K562 (cell line): ENCODE data around the gene LRRC25. TPM values are rescaled to one million over a fixed set of nuclear protein-coding genes. Genes with fewer than 3 reads are reported as not detected.

ENCODE experiments used
- ATAC-seq: fragments of 200-7000 bp; cut with Tn5 transposase; 3 replicates; pipeline ENCODE4 v1.9.1; 2020; ENCODE audit warnings: moderate library complexity
- BruUV-seq: library from RNA; stranded (reverse); fragments of 400-500 nt; replicated peaks from 2 replicates; lab custom pipeline; 2021; lab: Mats Ljungman, UMichigan
- CTCF ChIA-PET: fragments of 300-600 bp; formaldehyde crosslinking; extraction: SDS; loops from one replicate; lab custom pipeline; 2021; ENCODE audit warnings: low intra/inter-chr PET ratio; lab: Yijun Ruan, JAX
- POLR2A ChIA-PET: fragments of 300-600, 350-650 bp; sonication (Branson Sonifier 250); formaldehyde crosslinking; extraction: SDS; loops from one replicate; lab custom pipeline; 2021; ENCODE audit warnings: antibody characterized with exemption, inconsistent platforms; lab: Yijun Ruan, JAX
- DNase-seq, 4 experiments: peaks; one replicate each; pipeline versions ENCODE4 v3.0.0 to v3.0.0-alpha.2; 2011 to 2018; ENCODE audit warnings: low spot score in 3 of 4, mixed read lengths in 3 of 4; ENCODE audit errors: extremely low read depth in 1 of 4
- FAIRE-seq: peaks from 2 replicates; lab custom pipeline; 2011; peaks lifted over from hg19 to GRCh38; lab: Jason Lieb, UNC
- H2AFZ ChIP-seq: 2 replicates; pipeline ENCODE4 v1.6.0; 2011; ENCODE audit warnings: low read depth, low read length, control low read depth, inconsistent platforms
- H3K27ac ChIP-seq: fragments of 200-600 bp; 3 replicates; pipeline ENCODE4 v1.8.0; 2011; ENCODE audit warnings: low read depth, mild to moderate bottlenecking, control low read depth, inconsistent platforms, low read length, moderate library complexity, mixed read lengths; ENCODE audit errors: extremely low read depth
- H3K27me3 ChIP-seq, 2 experiments: fragments of 300-600 bp in 1 of 2; 2 replicates in 1 of 2; 3 replicates in 1 of 2; pipeline versions ENCODE4 v1.6.0 to v1.8.0; 2011; ENCODE audit warnings: inconsistent platforms in 2 of 2, low read length in 2 of 2, mild to moderate bottlenecking in 1 of 2, mixed read lengths in 1 of 2, moderate library complexity in 1 of 2; ENCODE audit not compliant: control insufficient read depth in 2 of 2, insufficient read depth in 2 of 2
- H3K36me3 ChIP-seq: fragments of 300-600 bp; 3 replicates; pipeline ENCODE4 v1.8.0; 2011; ENCODE audit warnings: mild to moderate bottlenecking, low read length, inconsistent platforms; ENCODE audit not compliant: control insufficient read depth, insufficient read depth
- H3K4me1 ChIP-seq, 2 experiments: fragments of 200-600 bp in 1 of 2; replicated peaks in 1 of 2; 2 replicates in 1 of 2; 3 replicates in 1 of 2; pipeline versions ENCODE4 v1.5.1 to v1.8.0; 2011; ENCODE audit warnings: inconsistent platforms in 2 of 2, low read length in 2 of 2, mild to moderate bottlenecking in 1 of 2, mixed read lengths in 1 of 2, moderate library complexity in 1 of 2; ENCODE audit not compliant: control insufficient read depth in 2 of 2, insufficient read depth in 2 of 2
- H3K4me2 ChIP-seq: 2 replicates; pipeline ENCODE4 v1.6.1; 2011; ENCODE audit warnings: low read length, control low read depth, inconsistent platforms, mixed read lengths; ENCODE audit not compliant: insufficient read depth
- H3K4me3 ChIP-seq: fragments of 200-600 bp; sonication (generic), shearing (Covaris generic); 2 replicates; pipeline ENCODE4 v1.5.1; 2016; ENCODE audit warnings: control low read depth, inconsistent platforms
- H3K79me2 ChIP-seq: fragments of 200-600 bp; 3 replicates; pipeline ENCODE4 v1.8.0; 2011; ENCODE audit warnings: low read length, inconsistent platforms; ENCODE audit not compliant: control insufficient read depth, insufficient read depth
- H3K9ac ChIP-seq, 2 experiments: 2 replicates each; pipeline versions ENCODE4 v1.6.0 to v1.6.1; 2011; ENCODE audit warnings: low read depth in 2 of 2, low read length in 2 of 2, control low read depth in 1 of 2, inconsistent platforms in 1 of 2, mild to moderate bottlenecking in 1 of 2, mixed read lengths in 1 of 2; ENCODE audit not compliant: insufficient read depth in 1 of 2
- H3K9me1 ChIP-seq: one replicate; pipeline ENCODE4 v1.6.0; 2011; ENCODE audit warnings: inconsistent platforms, mild to moderate bottlenecking, low read length, moderate library complexity; ENCODE audit not compliant: control insufficient read depth, insufficient read depth
- H3K9me3 ChIP-seq: replicated peaks from 2 replicates; pipeline ENCODE4 v1.5.1; 2011; ENCODE audit warnings: low read depth, low read length, inconsistent platforms; ENCODE audit not compliant: control insufficient read depth, insufficient read depth
- H4K20me1 ChIP-seq: replicated peaks from 2 replicates; pipeline ENCODE4 v1.6.1; 2011; ENCODE audit warnings: low read length, inconsistent platforms, mixed read lengths; ENCODE audit not compliant: control insufficient read depth, insufficient read depth
- ARID3A ChIP-seq: IDR thresholded peaks from 2 replicates; pipeline ENCODE4 v1.6.1; 2012; ENCODE audit warnings: low read depth, low read length, improper control_type of control experiment, borderline replicate concordance
- ELK1 ChIP-seq: sonication (generic); formaldehyde crosslinking; IDR thresholded peaks from 2 replicates; pipeline ENCODE4 v1.8.1; 2022; ENCODE audit warnings: missing genetic modification reagents
- EP300 ChIP-seq: IDR thresholded peaks from 2 replicates; pipeline ENCODE4 v1.6.1; 2012; ENCODE audit warnings: low read length, improper control_type of control experiment
- FOXJ3 ChIP-seq: sonication (generic); formaldehyde crosslinking; IDR thresholded peaks from 2 replicates; pipeline ENCODE4 v1.4.0; 2020; ENCODE audit warnings: mild to moderate bottlenecking, missing genetic modification reagents
- HOXB6 ChIP-seq: fragments of 250-450 bp; sonication (Bioruptor Pico); IDR thresholded peaks from 2 replicates; pipeline ENCODE4 v1.5.1; 2022; ENCODE audit warnings: mild to moderate bottlenecking, borderline replicate concordance
- POU5F1 ChIP-seq: fragments of 150-350 bp; IDR thresholded peaks from 2 replicates; pipeline ENCODE4 v1.6.1; 2014; ENCODE audit warnings: borderline replicate concordance, low read length, low read depth, mild to moderate bottlenecking; ENCODE audit not compliant: partially characterized antibody
- RBM15 ChIP-seq: fragments of 200-400 bp; formaldehyde crosslinking; IDR thresholded peaks from 2 replicates; pipeline ENCODE4 v1.6.1; 2018; ENCODE audit warnings: mild to moderate bottlenecking, low read length, moderate library complexity; ENCODE audit not compliant: insufficient read depth
- SETDB1 ChIP-seq: IDR thresholded peaks from one replicate; pipeline ENCODE4 v1.6.1; 2012; ENCODE audit warnings: low read length, control low read depth, inconsistent platforms
- TAL1 ChIP-seq: fragments of 450-650 bp; IDR thresholded peaks from 2 replicates; pipeline ENCODE4 v1.6.1; 2016; ENCODE audit warnings: mild to moderate bottlenecking
- TCFL5 ChIP-seq: fragments of 250-450 bp; sonication (Bioruptor Pico); conservative IDR thresholded peaks from 2 replicates; pipeline ENCODE4 v1.6.1; 2021; ENCODE audit warnings: mild to moderate bottlenecking, moderate library complexity, matching md5 sums
- TGIF2 ChIP-seq: sonication (generic); formaldehyde crosslinking; IDR thresholded peaks from 2 replicates; pipeline ENCODE4 v1.8.1; 2022; ENCODE audit warnings: mild to moderate bottlenecking, missing genetic modification reagents, moderate library complexity
- THRA ChIP-seq: fragments of 450-650 bp; IDR thresholded peaks from 2 replicates; pipeline ENCODE4 v1.6.1; 2017; ENCODE audit warnings: mild to moderate bottlenecking, moderate library complexity
- ZBED1 ChIP-seq: IDR thresholded peaks from 2 replicates; pipeline ENCODE4 v1.6.1; 2014
- WGBS: fragments of 100-300 bp; shearing (Covaris generic); methylation state at CpG from one replicate; pipeline ENCODE4 v1.1.6; 2016; ENCODE audit warnings: low coverage, mixed read lengths; ENCODE audit not compliant: insufficient coverage; ENCODE audit errors: missing lambda C conversion rate; 5-methylcytosine and 5-hydroxymethylcytosine counted together
- in situ Hi-C: fragments of 300-500 bp; cut with MboI; formaldehyde crosslinking; loops from 4 replicates; pipeline ENCODE4 v1.15.0; 2018; ENCODE audit warnings: inconsistent platforms, mixed read lengths
- intact Hi-C: fragments of 100-400 bp; cut with micrococcal nuclease; formaldehyde crosslinking; loops from 2 replicates; pipeline ENCODE4 v1.14.2; 2022
- polyA plus RNA-seq, 8 experiments: library from polyadenylated mRNA; depleted of rRNA in 4 of 8; stranded (reverse) in 5 of 8; unstranded in 3 of 8; fragments of >200 nt; fragmentation: Nextera tagmentation in 2 of 8; fragmentation: Illumina TruSeq in 1 of 8; extraction: Ambion mirVana in 2 of 8; extraction: Trizol in 1 of 8; gene quantifications; 2 replicates each; pipeline versions ENCODE4 v1.2.1 to v1.2.3, GENCODE V29; 2011 to 2014; ENCODE audit warnings: inconsistent platforms in 1 of 8, missing spikeins in 1 of 8
- total RNA-seq, 7 experiments: library from RNA; depleted of rRNA in 6 of 7; stranded (reverse); fragments of >200 nt in 6 of 7; fragmentation: Illumina TruSeq in 2 of 7; extraction: Trizol in 2 of 7; gene quantifications; 2 replicates each; pipeline versions ENCODE4 v1.2.1 to v1.2.3, GENCODE V29; 2011 to 2021; ENCODE audit warnings: low replicate concordance in 1 of 7
- TF ChIP-seq, protein P1 (sequence below): fragments of 250-450 bp; sonication (Bioruptor Pico); IDR thresholded peaks from 2 replicates; pipeline ENCODE4 v1.9.0; 2021; ENCODE audit warnings: mild to moderate bottlenecking, inconsistent platforms

Gene LRRC25
- total and polyA plus RNA-seq, 9 of the 15 experiments (the other 6 are each of a cell fraction or from before 2014, with no cell fraction given) = 0.07 to 0.36 (median 0.10) TPM; not detected in 3

- TF ChIP-seq ZBED1 (no peak), SETDB1 (no peak), EP300 (no peak), THRA (no peak), HOXB6 (CRISPR knock-in tag) (no peak), POU5F1 (no peak), RBM15 (no peak), TGIF2 (CRISPR knock-in tag) (no peak)
Measured at GRCh38 chr19:18445262-18445948, 48.0 kb upstream of the LRRC25 start (continued).

GRCh38 chr19:18444513-18444912 lies 47.1 kb upstream of the LRRC25 start:
- Histone ChIP-seq H3K27me3 (no peaks in the 10 kb centered on the region), H3K36me3 (peaks cover 64% of the 10 kb centered on the region), H4K20me1 (0 out of 2 replicates have a peak, but pooled peaks cover 4% of the 10 kb centered on the region), H3K4me1 (peaks cover 21 to 67% of the 10 kb centered on the region in 2 experiments), H3K4me3 (no peak overlapping the region), H3K27ac (no peak overlapping the region), H3K9me1 (peaks cover 14% of the 10 kb centered on the region), H3K79me2 (peaks cover 3% of the 10 kb centered on the region; the same call in 1 of the 3 replicates), H3K4me2 (no peak overlapping the region), H2AFZ (no peak overlapping the region), H3K9ac (peak overlapping the region in 1 of 2 experiments; percentile 22; a peak in 1 of 4 replicates), H3K9me3 (no peaks in the 10 kb centered on the region)
- ATAC-seq (no peak), DNase-seq (no peak), FAIRE-seq (no peak)
- intact Hi-C loops = no loop called here
- ChIA-PET CTCF (no interaction called here), POLR2A (interaction anchor here (0.5 to 0.7 kb wide), 3 partner anchors 30 to 345 kb away, joined by 3 read pairs; no protein-coding TSS in a partner anchor)
- WGBS = 98% methylated on average over 11 of the region's 19 CpGs
- in situ Hi-C loops = no loop called here
- no TSS peak for BruUV-seq
- TF ChIP-seq, protein P1, sequence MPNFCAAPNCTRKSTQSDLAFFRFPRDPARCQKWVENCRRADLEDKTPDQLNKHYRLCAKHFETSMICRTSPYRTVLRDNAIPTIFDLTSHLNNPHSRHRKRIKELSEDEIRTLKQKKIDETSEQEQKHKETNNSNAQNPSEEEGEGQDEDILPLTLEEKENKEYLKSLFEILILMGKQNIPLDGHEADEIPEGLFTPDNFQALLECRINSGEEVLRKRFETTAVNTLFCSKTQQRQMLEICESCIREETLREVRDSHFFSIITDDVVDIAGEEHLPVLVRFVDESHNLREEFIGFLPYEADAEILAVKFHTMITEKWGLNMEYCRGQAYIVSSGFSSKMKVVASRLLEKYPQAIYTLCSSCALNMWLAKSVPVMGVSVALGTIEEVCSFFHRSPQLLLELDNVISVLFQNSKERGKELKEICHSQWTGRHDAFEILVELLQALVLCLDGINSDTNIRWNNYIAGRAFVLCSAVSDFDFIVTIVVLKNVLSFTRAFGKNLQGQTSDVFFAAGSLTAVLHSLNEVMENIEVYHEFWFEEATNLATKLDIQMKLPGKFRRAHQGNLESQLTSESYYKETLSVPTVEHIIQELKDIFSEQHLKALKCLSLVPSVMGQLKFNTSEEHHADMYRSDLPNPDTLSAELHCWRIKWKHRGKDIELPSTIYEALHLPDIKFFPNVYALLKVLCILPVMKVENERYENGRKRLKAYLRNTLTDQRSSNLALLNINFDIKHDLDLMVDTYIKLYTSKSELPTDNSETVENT (CRISPR knock-in tag) = no peak
- TF ChIP-seq FOXJ3 (CRISPR knock-in tag) = no peak
- TF ChIP-seq TCFL5 (CRISPR knock-in tag) = no peak
- no peak for TF ChIP-seq TAL1
- no peak for TF ChIP-seq ARID3A
- no peak for TF ChIP-seq ELK1 (CRISPR knock-in tag)
